ENCODE data around the gene TUFT1.

GRCh38 chr1:151583796-151584195, 43.7 kb downstream of the TUFT1 start:
- TF ChIP-seq, protein P1, sequence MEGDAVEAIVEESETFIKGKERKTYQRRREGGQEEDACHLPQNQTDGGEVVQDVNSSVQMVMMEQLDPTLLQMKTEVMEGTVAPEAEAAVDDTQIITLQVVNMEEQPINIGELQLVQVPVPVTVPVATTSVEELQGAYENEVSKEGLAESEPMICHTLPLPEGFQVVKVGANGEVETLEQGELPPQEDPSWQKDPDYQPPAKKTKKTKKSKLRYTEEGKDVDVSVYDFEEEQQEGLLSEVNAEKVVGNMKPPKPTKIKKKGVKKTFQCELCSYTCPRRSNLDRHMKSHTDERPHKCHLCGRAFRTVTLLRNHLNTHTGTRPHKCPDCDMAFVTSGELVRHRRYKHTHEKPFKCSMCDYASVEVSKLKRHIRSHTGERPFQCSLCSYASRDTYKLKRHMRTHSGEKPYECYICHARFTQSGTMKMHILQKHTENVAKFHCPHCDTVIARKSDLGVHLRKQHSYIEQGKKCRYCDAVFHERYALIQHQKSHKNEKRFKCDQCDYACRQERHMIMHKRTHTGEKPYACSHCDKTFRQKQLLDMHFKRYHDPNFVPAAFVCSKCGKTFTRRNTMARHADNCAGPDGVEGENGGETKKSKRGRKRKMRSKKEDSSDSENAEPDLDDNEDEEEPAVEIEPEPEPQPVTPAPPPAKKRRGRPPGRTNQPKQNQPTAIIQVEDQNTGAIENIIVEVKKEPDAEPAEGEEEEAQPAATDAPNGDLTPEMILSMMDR (IDR thresholded peaks at IDR 0.05; ENCODE audit: insufficient read depth, low read length): no peak
- TF ChIP-seq, protein P2, sequence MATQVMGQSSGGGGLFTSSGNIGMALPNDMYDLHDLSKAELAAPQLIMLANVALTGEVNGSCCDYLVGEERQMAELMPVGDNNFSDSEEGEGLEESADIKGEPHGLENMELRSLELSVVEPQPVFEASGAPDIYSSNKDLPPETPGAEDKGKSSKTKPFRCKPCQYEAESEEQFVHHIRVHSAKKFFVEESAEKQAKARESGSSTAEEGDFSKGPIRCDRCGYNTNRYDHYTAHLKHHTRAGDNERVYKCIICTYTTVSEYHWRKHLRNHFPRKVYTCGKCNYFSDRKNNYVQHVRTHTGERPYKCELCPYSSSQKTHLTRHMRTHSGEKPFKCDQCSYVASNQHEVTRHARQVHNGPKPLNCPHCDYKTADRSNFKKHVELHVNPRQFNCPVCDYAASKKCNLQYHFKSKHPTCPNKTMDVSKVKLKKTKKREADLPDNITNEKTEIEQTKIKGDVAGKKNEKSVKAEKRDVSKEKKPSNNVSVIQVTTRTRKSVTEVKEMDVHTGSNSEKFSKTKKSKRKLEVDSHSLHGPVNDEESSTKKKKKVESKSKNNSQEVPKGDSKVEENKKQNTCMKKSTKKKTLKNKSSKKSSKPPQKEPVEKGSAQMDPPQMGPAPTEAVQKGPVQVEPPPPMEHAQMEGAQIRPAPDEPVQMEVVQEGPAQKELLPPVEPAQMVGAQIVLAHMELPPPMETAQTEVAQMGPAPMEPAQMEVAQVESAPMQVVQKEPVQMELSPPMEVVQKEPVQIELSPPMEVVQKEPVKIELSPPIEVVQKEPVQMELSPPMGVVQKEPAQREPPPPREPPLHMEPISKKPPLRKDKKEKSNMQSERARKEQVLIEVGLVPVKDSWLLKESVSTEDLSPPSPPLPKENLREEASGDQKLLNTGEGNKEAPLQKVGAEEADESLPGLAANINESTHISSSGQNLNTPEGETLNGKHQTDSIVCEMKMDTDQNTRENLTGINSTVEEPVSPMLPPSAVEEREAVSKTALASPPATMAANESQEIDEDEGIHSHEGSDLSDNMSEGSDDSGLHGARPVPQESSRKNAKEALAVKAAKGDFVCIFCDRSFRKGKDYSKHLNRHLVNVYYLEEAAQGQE (IDR thresholded peaks at IDR 0.05; ENCODE audit: insufficient replicate concordance, low read depth): no peak
- TF ChIP-seq POLR2AphosphoS5 (IDR thresholded peaks at IDR 0.05; ENCODE audit: low read depth): no peak
- TF ChIP-seq GABPA (IDR thresholded peaks at IDR 0.05; ENCODE audit: low read depth): no peak

Measured in HL-60 (cell line).